Osteocyte (in vitro differentiated cells): ENCODE measurements around the gene ALOX15. TPM values are rescaled to one million over a fixed set of nuclear protein-coding genes. Genes with fewer than 3 reads are reported as not detected.
"Not testable (repeated sequence)": the region's sequence is repeated elsewhere in the genome, so short reads cannot be mapped to it uniquely, and the experiment has no call there.

Experiments used
- DNase-seq: peaks from one replicate; pipeline ENCODE4 v3.0.0; 2021; ENCODE audit warnings: mixed read lengths; ENCODE audit not compliant: unreplicated experiment; ENCODE audit errors: extremely low spot score
- H3K27ac Mint-ChIP-seq: one replicate; pipeline ENCODE4 v1.8.0; 2021; ENCODE audit warnings: mild to moderate bottlenecking, mixed read lengths; ENCODE audit not compliant: unreplicated experiment
- H3K27me3 Mint-ChIP-seq: one replicate; pipeline ENCODE4 v1.8.0; 2021; ENCODE audit warnings: mixed read lengths; ENCODE audit not compliant: unreplicated experiment
- H3K36me3 Mint-ChIP-seq: one replicate; pipeline ENCODE4 v1.8.0; 2021; ENCODE audit warnings: mixed read lengths; ENCODE audit not compliant: unreplicated experiment
- H3K4me1 Mint-ChIP-seq: one replicate; pipeline ENCODE4 v1.8.0; 2021; ENCODE audit warnings: mixed read lengths; ENCODE audit not compliant: unreplicated experiment
- H3K4me3 Mint-ChIP-seq: one replicate; pipeline ENCODE4 v1.8.0; 2021; ENCODE audit warnings: mild to moderate bottlenecking, moderate library complexity, mixed read lengths; ENCODE audit not compliant: unreplicated experiment
- H3K9me3 Mint-ChIP-seq: one replicate; pipeline ENCODE4 v1.8.0; 2021; ENCODE audit warnings: mixed read lengths; ENCODE audit not compliant: unreplicated experiment
- total RNA-seq: library from RNA; stranded (reverse); gene quantifications from 2 replicates; pipeline ENCODE4 v1.2.1, GENCODE V29; 2021
- TF ChIP-seq, protein P1 (sequence below): fragments of 200-600 bp; sonication (generic); IDR thresholded peaks from 2 replicates; pipeline ENCODE4 v1.5.0; 2021; ENCODE audit warnings: antibody characterized with exemption, mild to moderate bottlenecking, moderate library complexity

The ALOX15 gene
- total RNA-seq, 1 donor from 2014 or later, result not detected

DNA sequence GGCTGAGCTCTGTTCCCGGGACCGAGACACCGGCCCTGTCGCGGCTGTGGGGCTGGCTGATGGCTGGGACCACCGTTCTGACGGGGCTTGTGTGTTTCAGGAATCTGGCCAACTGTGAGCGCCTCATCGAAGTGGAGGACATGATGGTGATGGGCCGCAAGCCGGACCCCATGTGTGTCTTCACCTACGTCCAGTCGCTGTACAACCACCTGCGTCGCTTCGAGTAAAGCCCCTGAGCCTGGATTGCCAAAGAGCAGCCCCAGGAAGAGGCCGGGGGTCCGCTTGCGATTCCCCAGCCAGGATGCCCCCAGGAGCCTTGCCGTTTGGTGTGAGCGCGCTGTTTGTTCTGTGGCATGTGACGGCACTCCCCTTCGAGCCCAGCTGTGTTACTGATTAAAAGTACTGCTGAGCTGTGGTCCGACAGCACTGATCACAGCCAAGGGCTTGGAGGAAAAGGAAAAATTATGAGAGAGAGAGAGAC, 34.2 kb downstream of the ALOX15 start:
- peaks cover 49% of the 10 kb centered on the region for H3K4me1 Mint-ChIP-seq
- H3K27me3 Mint-ChIP-seq, result peaks cover 16% of the 10 kb centered on the region
- DNase-seq, result no peak
- no peak overlapping the region for H3K4me3 Mint-ChIP-seq
- H3K36me3 Mint-ChIP-seq, result no peaks in the 10 kb centered on the region
- TF ChIP-seq, protein P1, sequence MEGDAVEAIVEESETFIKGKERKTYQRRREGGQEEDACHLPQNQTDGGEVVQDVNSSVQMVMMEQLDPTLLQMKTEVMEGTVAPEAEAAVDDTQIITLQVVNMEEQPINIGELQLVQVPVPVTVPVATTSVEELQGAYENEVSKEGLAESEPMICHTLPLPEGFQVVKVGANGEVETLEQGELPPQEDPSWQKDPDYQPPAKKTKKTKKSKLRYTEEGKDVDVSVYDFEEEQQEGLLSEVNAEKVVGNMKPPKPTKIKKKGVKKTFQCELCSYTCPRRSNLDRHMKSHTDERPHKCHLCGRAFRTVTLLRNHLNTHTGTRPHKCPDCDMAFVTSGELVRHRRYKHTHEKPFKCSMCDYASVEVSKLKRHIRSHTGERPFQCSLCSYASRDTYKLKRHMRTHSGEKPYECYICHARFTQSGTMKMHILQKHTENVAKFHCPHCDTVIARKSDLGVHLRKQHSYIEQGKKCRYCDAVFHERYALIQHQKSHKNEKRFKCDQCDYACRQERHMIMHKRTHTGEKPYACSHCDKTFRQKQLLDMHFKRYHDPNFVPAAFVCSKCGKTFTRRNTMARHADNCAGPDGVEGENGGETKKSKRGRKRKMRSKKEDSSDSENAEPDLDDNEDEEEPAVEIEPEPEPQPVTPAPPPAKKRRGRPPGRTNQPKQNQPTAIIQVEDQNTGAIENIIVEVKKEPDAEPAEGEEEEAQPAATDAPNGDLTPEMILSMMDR, result no peak
- no peaks in the 10 kb centered on the region for H3K9me3 Mint-ChIP-seq
- H3K27ac Mint-ChIP-seq, result peak overlapping the region; percentile 92

DNA sequence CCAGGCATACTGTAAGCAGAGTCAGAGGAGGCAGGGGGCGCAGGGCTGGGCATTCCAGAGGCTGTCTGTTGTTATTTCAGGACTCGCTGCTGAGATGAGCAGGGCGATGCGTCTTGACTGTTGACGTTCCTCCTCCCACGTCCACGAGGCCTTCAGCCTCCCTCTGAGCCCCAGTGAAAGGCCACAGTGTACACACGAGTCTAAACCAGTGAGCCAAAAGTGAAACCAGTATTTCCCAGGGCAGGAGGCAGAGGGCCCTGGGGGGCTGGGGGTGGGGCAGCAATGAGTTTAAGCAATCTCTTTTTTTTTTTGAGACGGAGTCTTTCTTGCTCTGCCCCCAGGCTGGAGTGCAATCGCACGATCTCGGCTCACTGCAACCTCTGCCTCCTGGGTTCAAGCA, 35.7 kb downstream of the ALOX15 start:
- peaks cover 19% of the 10 kb centered on the region for H3K27me3 Mint-ChIP-seq
- TF ChIP-seq, protein P1, result peak; percentile 18
- H3K4me1 Mint-ChIP-seq, result peaks cover 50% of the 10 kb centered on the region
- no peak overlapping the region for H3K4me3 Mint-ChIP-seq
- no peaks in the 10 kb centered on the region for H3K36me3 Mint-ChIP-seq
- H3K9me3 Mint-ChIP-seq, result no peaks in the 10 kb centered on the region
- H3K27ac Mint-ChIP-seq, result peak overlapping the region; percentile 77
- DNase-seq, result peak; percentile 89

DNA sequence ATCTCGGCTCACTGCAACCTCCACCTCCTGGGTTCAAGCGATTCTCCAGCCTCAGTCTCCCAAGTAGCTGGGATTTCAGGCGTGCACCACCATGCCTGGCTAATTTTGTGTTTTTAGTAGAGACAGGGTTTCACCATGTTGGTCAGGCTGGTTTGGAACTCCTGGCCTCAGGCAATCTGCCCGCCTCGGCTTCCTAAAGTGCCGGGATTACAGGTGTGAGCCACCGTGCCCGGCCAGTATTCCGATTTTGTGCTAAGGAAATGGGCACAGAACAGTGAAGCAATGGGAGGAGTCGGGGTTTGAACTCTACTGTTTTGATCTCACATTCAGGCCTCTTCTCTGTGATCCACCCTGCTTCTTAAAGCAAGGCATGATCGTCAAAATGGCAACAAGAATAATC, 36.7 kb downstream of the ALOX15 start:
- not testable (repeated sequence) for DNase-seq, H3K36me3 Mint-ChIP-seq, H3K4me3 Mint-ChIP-seq, H3K9me3 Mint-ChIP-seq
- peak overlapping the region; percentile 77 for H3K27ac Mint-ChIP-seq
- H3K27me3 Mint-ChIP-seq, result peaks cover 13% of the 10 kb centered on the region
- H3K4me1 Mint-ChIP-seq, result peaks cover 61% of the 10 kb centered on the region

DNA sequence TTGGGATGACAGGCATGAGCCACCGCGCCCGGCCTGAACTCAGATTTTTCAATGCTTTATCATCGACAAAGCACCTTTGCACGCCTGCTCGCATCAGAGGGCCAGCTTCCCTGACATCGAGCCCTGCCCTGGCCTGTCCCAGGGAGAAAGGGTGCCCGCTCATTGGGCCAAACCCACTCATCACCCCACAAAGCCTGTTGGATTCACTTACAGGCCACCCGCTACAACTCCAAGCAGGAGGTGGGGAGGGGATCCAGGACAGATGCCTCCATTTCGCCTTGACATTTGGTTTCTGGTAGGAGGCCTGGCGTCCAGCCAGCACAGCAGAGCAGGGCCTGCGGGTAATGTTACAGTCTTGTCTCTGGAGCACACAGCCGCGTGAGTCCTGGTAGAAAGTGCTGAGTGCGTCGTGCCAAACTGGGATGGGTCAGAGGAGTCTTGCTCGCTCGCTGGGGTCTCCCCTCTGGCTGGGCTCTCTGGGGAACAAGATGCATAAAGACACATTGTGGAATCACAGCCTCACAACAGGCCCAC, 37.3 kb downstream of the ALOX15 start:
- TF ChIP-seq, protein P1, result no peak
- no peaks in the 10 kb centered on the region for H3K36me3 Mint-ChIP-seq
- peak; percentile 91 for DNase-seq
- H3K4me3 Mint-ChIP-seq, result peak overlapping the region; percentile 3
- peaks cover 13% of the 10 kb centered on the region for H3K27me3 Mint-ChIP-seq
- H3K9me3 Mint-ChIP-seq, result no peaks in the 10 kb centered on the region
- H3K27ac Mint-ChIP-seq, result peak overlapping the region; percentile 77
- peaks cover 66% of the 10 kb centered on the region for H3K4me1 Mint-ChIP-seq

DNA sequence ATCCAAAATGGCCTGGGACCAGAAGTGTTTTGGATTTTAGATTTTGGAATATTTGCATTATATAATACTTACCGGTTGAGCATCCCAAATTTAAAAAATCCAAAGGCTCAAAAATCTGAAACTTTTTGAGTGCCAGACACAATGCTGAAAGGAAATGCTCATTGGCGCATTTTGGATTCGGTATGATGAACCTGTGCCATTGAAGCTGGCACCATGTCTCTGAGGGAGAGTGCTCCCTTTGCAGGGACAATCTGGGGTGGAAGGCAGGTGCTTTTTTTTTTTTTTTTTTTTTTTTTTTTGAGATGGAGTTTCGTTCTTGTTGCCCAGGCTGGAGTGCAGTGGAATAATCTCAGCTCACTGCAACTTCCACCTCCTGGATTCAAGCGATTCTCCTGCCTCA, 39.4 kb downstream of the ALOX15 start:
- H3K4me3 Mint-ChIP-seq, result no peak overlapping the region
- no peak overlapping the region for H3K27ac Mint-ChIP-seq
- DNase-seq, result no peak
- H3K36me3 Mint-ChIP-seq, result peaks cover 2% of the 10 kb centered on the region
- H3K9me3 Mint-ChIP-seq, result no peaks in the 10 kb centered on the region
- TF ChIP-seq, protein P1, result no peak
- peaks cover 17% of the 10 kb centered on the region for H3K27me3 Mint-ChIP-seq
- H3K4me1 Mint-ChIP-seq, result peaks cover 51% of the 10 kb centered on the region
